Myometrial cell (primary cell): ENCODE data around the gene SDF2. TPM values are rescaled to one million over a fixed set of nuclear protein-coding genes. Genes with fewer than 3 reads are reported as not detected.

Source experiments
- total RNA-seq: library from RNA; depleted of rRNA; stranded (reverse); fragments of >200 nt; gene quantifications from 2 replicates; pipeline ENCODE4 v1.2.3, GENCODE V29; 2015

SDF2 gene
- 49.6 and 55.3 TPM in 2 replicates for total RNA-seq

GRCh38 chr17:28661635-28662526 lies at the start of gene SDF2, which contains the start of gene SUPT6H:
Gene SDF2 (minus strand): TSS chr17:28661906. CDS start chr17:28661876, 30 bp downstream.
Gene SUPT6H (plus strand): TSS chr17:28662205. CDS start chr17:28673402, 11,197 bp downstream.

GRCh38 chr17:28644787-28645575 lies 16.7 kb downstream of the SDF2 start, which contains the start of gene BLTP2:
Gene BLTP2 (minus strand): TSS chr17:28645158. CDS start chr17:28645056, 102 bp downstream.

GRCh38 chr17:28613931-28614381 lies 47.8 kb downstream of the SDF2 start, which contains the start of gene RSKR:
Gene RSKR (minus strand): TSS chr17:28614185. CDS start chr17:28614161, 24 bp downstream.

GRCh38 chr17:28598799-28599310 lies 62.9 kb downstream of the SDF2 start, which contains the start of gene SPAG5:
Gene SPAG5 (minus strand): TSS chr17:28599025. CDS start chr17:28598946, 79 bp downstream.

Other genes starting within 250 kb of the SDF2 start
- not detected in 2 replicates for gene SLC13A2, start 188.3 kb downstream of the SDF2 start, total RNA-seq
- gene FOXN1, start 155.6 kb downstream of the SDF2 start, total RNA-seq: not detected in 2 replicates
- 31.1 and 37.2 TPM in 2 replicates for gene UNC119, start 109.3 kb downstream of the SDF2 start, total RNA-seq
- gene PIGS, start 90.4 kb downstream of the SDF2 start, total RNA-seq: 57.8 and 64.9 TPM in 2 replicates
- 102 and 110 TPM in 2 replicates for gene ALDOC, start 85.0 kb downstream of the SDF2 start, total RNA-seq
- gene SPAG5, start 62.9 kb downstream of the SDF2 start, total RNA-seq: 43.2 and 48.1 TPM in 2 replicates
- 0.35 and 0.58 TPM in 2 replicates for gene RSKR, start 47.7 kb downstream of the SDF2 start, total RNA-seq
- 88.2 and 114 TPM in 2 replicates for gene BLTP2, start 16.7 kb downstream of the SDF2 start, total RNA-seq
- gene SUPT6H, start 299 bp upstream of the SDF2 start, total RNA-seq: 19.6 and 24.1 TPM in 2 replicates
- 0.18 and 2.3 TPM in 2 replicates for gene PROCA1, start 50.0 kb upstream of the SDF2 start, total RNA-seq
- gene RAB34, start 56.0 kb upstream of the SDF2 start, total RNA-seq: 403 and 461 TPM in 2 replicates
- gene RPL23A, start 58.1 kb upstream of the SDF2 start, total RNA-seq: 511 and 592 TPM in 2 replicates
- 10.4 and 10.8 TPM in 2 replicates for gene TLCD1, start 64.3 kb upstream of the SDF2 start, total RNA-seq
- 2.1 and 34.3 TPM in 2 replicates for gene NEK8, start 66.9 kb upstream of the SDF2 start, total RNA-seq
- gene TRAF4, start 82.1 kb upstream of the SDF2 start, total RNA-seq: 28.2 and 38.3 TPM in 2 replicates
- gene FAM222B, start 180.9 kb upstream of the SDF2 start, total RNA-seq: 4.8 and 6.6 TPM in 2 replicates
- 56.0 and 102 TPM in 2 replicates for gene ERAL1, start 193.1 kb upstream of the SDF2 start, total RNA-seq
- gene FLOT2, start 235.8 kb upstream of the SDF2 start, total RNA-seq: 60.4 and 66.9 TPM in 2 replicates
- gene DHRS13, start 241.2 kb upstream of the SDF2 start, total RNA-seq: 2.6 and 3.7 TPM in 2 replicates